8988T (cell line): Measurements from ENCODE around the gene SLC25A38.
"Not testable (repeated sequence)": the region's sequence is repeated elsewhere in the genome, so short reads cannot be mapped to it uniquely, and the experiment has no call there.

Experiments
- DNase-seq: peaks from one replicate; pipeline ENCODE4 v3.0.0; 2011

The SLC25A38 gene

GRCh38 chr3:39408493-39409372 is 25.6 kb downstream of the SLC25A38 start:
- DNase-seq = no peak

GRCh38 chr3:39409514-39410136 is 26.5 kb downstream of the SLC25A38 start:
- DNase-seq = no peak

- DNase-seq = no peak
Observed at GRCh38 chr3:39410893-39411292, 27.7 kb downstream of the SLC25A38 start.

- no peak for DNase-seq
Observed at GRCh38 chr3:39412668-39413260, 29.6 kb downstream of the SLC25A38 start.

GRCh38 chr3:39413691-39414420 is 30.7 kb downstream of the SLC25A38 start:
- no peak for DNase-seq

GRCh38 chr3:39414421-39414907 is 31.3 kb downstream of the SLC25A38 start:
- no peak for DNase-seq

GRCh38 chr3:39415302-39415701 is 32.1 kb downstream of the SLC25A38 start:
- DNase-seq = not testable (repeated sequence)

GRCh38 chr3:39415983-39416382 is 32.8 kb downstream of the SLC25A38 start:
- DNase-seq = no peak

- not testable (repeated sequence) for DNase-seq
Observed at GRCh38 chr3:39416998-39417397, 33.8 kb downstream of the SLC25A38 start.

GRCh38 chr3:39418556-39419225 is 35.5 kb downstream of the SLC25A38 start:
- not testable (repeated sequence) for DNase-seq

GRCh38 chr3:39419742-39420315 is 36.7 kb downstream of the SLC25A38 start:
- no peak for DNase-seq

- no peak for DNase-seq
Observed at GRCh38 chr3:39420543-39420942, 37.4 kb downstream of the SLC25A38 start.

GRCh38 chr3:39423436-39423970 is 40.3 kb downstream of the SLC25A38 start:
- DNase-seq = no peak

- no peak for DNase-seq
Observed at GRCh38 chr3:39426312-39426711, 43.1 kb downstream of the SLC25A38 start.

GRCh38 chr3:39427506-39427905 is 44.3 kb downstream of the SLC25A38 start:
- DNase-seq = no peak

- DNase-seq = no peak
Observed at GRCh38 chr3:39428745-39429201, 45.6 kb downstream of the SLC25A38 start.

GRCh38 chr3:39429466-39429865 is 46.3 kb downstream of the SLC25A38 start:
- no peak for DNase-seq

- no peak for DNase-seq
Observed at GRCh38 chr3:39432342-39432741, 49.2 kb downstream of the SLC25A38 start.

GRCh38 chr3:39433642-39434041 is 50.5 kb downstream of the SLC25A38 start:
- no peak for DNase-seq

GRCh38 chr3:39434574-39434973 is 51.4 kb downstream of the SLC25A38 start:
- DNase-seq = no peak

GRCh38 chr3:39435006-39435748 is 52.0 kb downstream of the SLC25A38 start:
- DNase-seq = no peak
